KBM-7 (cell line): ENCODE measurements around the gene PHETA1.
A peak's percentile ranks its signal among the peaks of the same experiment; 100 is the strongest.
"Not testable (repeated sequence)": the region's sequence is repeated elsewhere in the genome, so short reads cannot be mapped to it uniquely, and the experiment has no call there.

Source experiments
- DNase-seq: peaks from one replicate; pipeline ENCODE4 v3.0.0-alpha.2; 2015
- in situ Hi-C: fragments of 300-500 bp; cut with MboI; formaldehyde crosslinking; loops from 2 replicates; pipeline ENCODE4 v1.14.3; 2020; ENCODE audit warnings: low sequenced_read_pairs, low pct_unique_long_range_greater_than_20kb, mixed read lengths

The PHETA1 gene

GRCh38 chr12:111355201-111355925, 13.5 kb downstream of the PHETA1 start:
- in situ Hi-C loops, result no loop called here
- DNase-seq, result peak; percentile 13

- in situ Hi-C loops, result no loop called here
Observed at GRCh38 chr12:111354511-111354910, 14.4 kb downstream of the PHETA1 start.

GRCh38 chr12:111353603-111354295, 15.1 kb downstream of the PHETA1 start:
- in situ Hi-C loops, result no loop called here
- no peak for DNase-seq

More at GRCh38 chr12:111354511-111354910, 14.4 kb downstream of the PHETA1 start:
- DNase-seq, result no peak

- in situ Hi-C loops, result no loop called here
Observed at GRCh38 chr12:111353026-111353425, 15.9 kb downstream of the PHETA1 start.

GRCh38 chr12:111352296-111352993, 16.4 kb downstream of the PHETA1 start:
- in situ Hi-C loops, result no loop called here
- DNase-seq, result no peak

More at GRCh38 chr12:111353026-111353425, 15.9 kb downstream of the PHETA1 start:
- no peak for DNase-seq

GRCh38 chr12:111351026-111351425, 17.9 kb downstream of the PHETA1 start:
- in situ Hi-C loops, result no loop called here
- no peak for DNase-seq

- in situ Hi-C loops, result no loop called here
- no peak for DNase-seq
Observed at GRCh38 chr12:111349748-111350520, 19.0 kb downstream of the PHETA1 start.

GRCh38 chr12:111349101-111349747, 19.7 kb downstream of the PHETA1 start:
- no peak for DNase-seq
- in situ Hi-C loops, result no loop called here

GRCh38 chr12:111347891-111348644, 20.8 kb downstream of the PHETA1 start:
- DNase-seq, result no peak
- in situ Hi-C loops, result no loop called here

GRCh38 chr12:111344254-111344875, 24.5 kb downstream of the PHETA1 start:
- in situ Hi-C loops, result no loop called here
- no peak for DNase-seq

GRCh38 chr12:111343181-111343580, 25.7 kb downstream of the PHETA1 start:
- in situ Hi-C loops, result no loop called here

GRCh38 chr12:111342376-111342775, 26.5 kb downstream of the PHETA1 start:
- in situ Hi-C loops, result no loop called here
- no peak for DNase-seq

More at GRCh38 chr12:111343181-111343580, 25.7 kb downstream of the PHETA1 start:
- DNase-seq, result no peak

GRCh38 chr12:111341426-111342065, 27.3 kb downstream of the PHETA1 start:
- in situ Hi-C loops, result no loop called here
- no peak for DNase-seq

GRCh38 chr12:111340680-111341079, 28.2 kb downstream of the PHETA1 start:
- in situ Hi-C loops, result not testable (repeated sequence)
- DNase-seq, result peak; percentile 37

- in situ Hi-C loops, result no loop called here
- DNase-seq, result no peak
Observed at GRCh38 chr12:111340231-111340630, 28.7 kb downstream of the PHETA1 start.

GRCh38 chr12:111339321-111339938, 29.5 kb downstream of the PHETA1 start:
- in situ Hi-C loops, result no loop called here

GRCh38 chr12:111338096-111338495, 30.8 kb downstream of the PHETA1 start:
- no peak for DNase-seq
- in situ Hi-C loops, result no loop called here

More at GRCh38 chr12:111339321-111339938, 29.5 kb downstream of the PHETA1 start:
- no peak for DNase-seq
